HepG2 (cell line): Measurements from ENCODE around the gene EEF2. TPM values are rescaled to one million over a fixed set of nuclear protein-coding genes. Genes with fewer than 3 reads are reported as not detected.

Experiments
- CREB3 ChIP-seq: sonication (generic); formaldehyde crosslinking; IDR thresholded peaks from 2 replicates; pipeline ENCODE4 v1.5.0; 2020; ENCODE audit warnings: missing genetic modification reagents
- HDAC1 ChIP-seq: sonication (generic); formaldehyde crosslinking; IDR thresholded peaks from 2 replicates; pipeline ENCODE4 v1.5.1; 2020; ENCODE audit warnings: mild to moderate bottlenecking, missing genetic modification reagents
- RBM39 ChIP-seq: fragments of 200-400 bp; formaldehyde crosslinking; IDR thresholded peaks from one replicate; pipeline ENCODE4 v1.6.1; 2018; ENCODE audit warnings: antibody characterized with exemption, mild to moderate bottlenecking, low read depth, low read length; ENCODE audit not compliant: poor library complexity, severe bottlenecking
- ZBTB14 ChIP-seq: sonication (generic); formaldehyde crosslinking; IDR thresholded peaks from 2 replicates; pipeline ENCODE4 v1.4.0; 2020; ENCODE audit warnings: missing genetic modification reagents
- ZNF142 ChIP-seq: sonication (generic); formaldehyde crosslinking; IDR thresholded peaks from 2 replicates; pipeline ENCODE4 v1.4.0; 2020; ENCODE audit warnings: missing genetic modification reagents
- ZNF781 ChIP-seq: sonication (generic); formaldehyde crosslinking; IDR thresholded peaks from 2 replicates; pipeline ENCODE4 v1.5.1; 2020; ENCODE audit warnings: borderline replicate concordance, mild to moderate bottlenecking, missing genetic modification reagents; ENCODE audit errors: not compliant biosample characterization
- polyA plus RNA-seq, 8 experiments: library from polyadenylated mRNA; depleted of rRNA in 3 of 8; stranded (reverse) in 7 of 8; unstranded in 1 of 8; fragments of >200 nt; fragmentation: Illumina TruSeq in 4 of 8; extraction: Trizol in 4 of 8; gene quantifications; 2 replicates each; pipeline versions ENCODE4 v1.2.1 to v1.2.3, GENCODE V29; 2011 to 2016; ENCODE audit warnings: low read depth in 4 of 8, missing spikeins in 1 of 8, mixed read lengths in 1 of 8; ENCODE audit not compliant: insufficient read depth in 1 of 8
- total RNA-seq, 5 experiments: library from RNA; depleted of rRNA; stranded (reverse); fragments of >200 nt; fragmentation: Illumina TruSeq; extraction: Trizol; gene quantifications; 2 replicates each; pipeline ENCODE4 v1.2.3, GENCODE V29; 2016; ENCODE audit warnings: low read depth in 1 of 5
- TF ChIP-seq, protein P1 (sequence below): sonication (generic); formaldehyde crosslinking; IDR thresholded peaks from 2 replicates; pipeline ENCODE4 v1.4.0; 2020; ENCODE audit warnings: missing genetic modification reagents
- TF ChIP-seq, protein P2 (sequence below), 2 experiments: sonication (generic) in 1 of 2; formaldehyde crosslinking in 1 of 2; IDR thresholded peaks; 2 replicates each; pipeline versions ENCODE4 v1.4.0 to v1.6.1; 2018 to 2020; ENCODE audit warnings: missing genetic modification reagents in 2 of 2, borderline replicate concordance in 1 of 2, low read depth in 1 of 2, mild to moderate bottlenecking in 1 of 2, missing biosample characterization in 1 of 2
- TF ChIP-seq, protein P3 (sequence below): sonication (generic); formaldehyde crosslinking; IDR thresholded peaks from 2 replicates; pipeline ENCODE4 v1.4.0; 2020; ENCODE audit warnings: mild to moderate bottlenecking, missing genetic modification reagents, borderline replicate concordance

Gene EEF2
- total and polyA plus RNA-seq, 2 of the 13 experiments (the other 11 are each of a cell fraction or from before 2014, with no cell fraction given) = 1,441 to 1,777 TPM

DNA sequence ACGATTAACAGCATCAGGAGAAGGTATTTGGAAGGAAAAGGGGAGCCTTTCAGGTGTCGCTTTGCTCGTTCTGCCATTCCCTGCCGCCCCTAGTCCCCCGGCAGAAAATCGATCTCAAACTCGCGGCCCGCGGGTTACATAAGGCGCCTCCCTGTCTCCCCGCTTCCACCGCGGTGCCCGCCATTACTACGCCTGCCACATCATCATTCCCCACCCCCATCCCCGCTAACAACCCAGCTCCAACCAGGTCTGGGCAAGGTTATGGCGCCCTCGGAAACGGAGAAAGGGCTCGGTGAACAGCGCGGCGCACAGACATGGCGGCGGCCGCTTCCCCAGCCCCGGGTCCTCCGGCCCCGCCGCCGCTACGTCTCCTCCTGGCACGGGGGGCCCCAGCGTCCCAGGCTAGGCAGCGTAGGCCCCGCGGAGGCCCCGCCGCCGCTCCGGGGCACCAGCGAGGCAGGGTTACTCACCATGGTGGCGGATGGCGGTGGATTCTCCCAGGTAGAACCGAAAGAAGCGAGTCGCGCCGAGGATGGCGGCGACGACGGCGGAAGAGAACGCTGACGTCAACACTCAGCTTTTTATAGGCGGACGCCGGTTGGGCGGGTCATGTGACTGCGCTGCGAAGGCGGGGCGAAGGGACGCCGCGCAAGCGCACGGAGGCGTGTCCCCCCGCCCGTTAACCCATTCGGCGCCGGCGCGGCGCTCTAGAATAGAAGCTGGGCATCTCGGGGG, at the start of gene EEF2 (continued):
- TF ChIP-seq, protein P1, sequence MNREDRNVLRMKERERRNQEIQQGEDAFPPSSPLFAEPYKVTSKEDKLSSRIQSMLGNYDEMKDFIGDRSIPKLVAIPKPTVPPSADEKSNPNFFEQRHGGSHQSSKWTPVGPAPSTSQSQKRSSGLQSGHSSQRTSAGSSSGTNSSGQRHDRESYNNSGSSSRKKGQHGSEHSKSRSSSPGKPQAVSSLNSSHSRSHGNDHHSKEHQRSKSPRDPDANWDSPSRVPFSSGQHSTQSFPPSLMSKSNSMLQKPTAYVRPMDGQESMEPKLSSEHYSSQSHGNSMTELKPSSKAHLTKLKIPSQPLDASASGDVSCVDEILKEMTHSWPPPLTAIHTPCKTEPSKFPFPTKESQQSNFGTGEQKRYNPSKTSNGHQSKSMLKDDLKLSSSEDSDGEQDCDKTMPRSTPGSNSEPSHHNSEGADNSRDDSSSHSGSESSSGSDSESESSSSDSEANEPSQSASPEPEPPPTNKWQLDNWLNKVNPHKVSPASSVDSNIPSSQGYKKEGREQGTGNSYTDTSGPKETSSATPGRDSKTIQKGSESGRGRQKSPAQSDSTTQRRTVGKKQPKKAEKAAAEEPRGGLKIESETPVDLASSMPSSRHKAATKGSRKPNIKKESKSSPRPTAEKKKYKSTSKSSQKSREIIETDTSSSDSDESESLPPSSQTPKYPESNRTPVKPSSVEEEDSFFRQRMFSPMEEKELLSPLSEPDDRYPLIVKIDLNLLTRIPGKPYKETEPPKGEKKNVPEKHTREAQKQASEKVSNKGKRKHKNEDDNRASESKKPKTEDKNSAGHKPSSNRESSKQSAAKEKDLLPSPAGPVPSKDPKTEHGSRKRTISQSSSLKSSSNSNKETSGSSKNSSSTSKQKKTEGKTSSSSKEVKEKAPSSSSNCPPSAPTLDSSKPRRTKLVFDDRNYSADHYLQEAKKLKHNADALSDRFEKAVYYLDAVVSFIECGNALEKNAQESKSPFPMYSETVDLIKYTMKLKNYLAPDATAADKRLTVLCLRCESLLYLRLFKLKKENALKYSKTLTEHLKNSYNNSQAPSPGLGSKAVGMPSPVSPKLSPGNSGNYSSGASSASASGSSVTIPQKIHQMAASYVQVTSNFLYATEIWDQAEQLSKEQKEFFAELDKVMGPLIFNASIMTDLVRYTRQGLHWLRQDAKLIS (CRISPR knock-in tag) = peak; percentile 90
- TF ChIP-seq, protein P2, sequence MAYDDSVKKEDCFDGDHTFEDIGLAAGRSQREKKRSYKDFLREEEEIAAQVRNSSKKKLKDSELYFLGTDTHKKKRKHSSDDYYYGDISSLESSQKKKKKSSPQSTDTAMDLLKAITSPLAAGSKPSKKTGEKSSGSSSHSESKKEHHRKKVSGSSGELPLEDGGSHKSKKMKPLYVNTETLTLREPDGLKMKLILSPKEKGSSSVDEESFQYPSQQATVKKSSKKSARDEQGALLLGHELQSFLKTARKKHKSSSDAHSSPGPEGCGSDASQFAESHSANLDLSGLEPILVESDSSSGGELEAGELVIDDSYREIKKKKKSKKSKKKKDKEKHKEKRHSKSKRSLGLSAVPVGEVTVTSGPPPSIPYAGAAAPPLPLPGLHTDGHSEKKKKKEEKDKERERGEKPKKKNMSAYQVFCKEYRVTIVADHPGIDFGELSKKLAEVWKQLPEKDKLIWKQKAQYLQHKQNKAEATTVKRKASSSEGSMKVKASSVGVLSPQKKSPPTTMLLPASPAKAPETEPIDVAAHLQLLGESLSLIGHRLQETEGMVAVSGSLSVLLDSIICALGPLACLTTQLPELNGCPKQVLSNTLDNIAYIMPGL (CRISPR knock-in tag; IDR thresholded peaks at IDR 0.05; ENCODE audit: borderline replicate concordance in 1 of 2, low read depth in 1 of 2) = peak; percentile 80 to 93
- TF ChIP-seq HDAC1 (CRISPR knock-in tag) = peak; percentile 96
- TF ChIP-seq CREB3 (CRISPR knock-in tag) = no peak
- TF ChIP-seq ZBTB14 = no peak
- TF ChIP-seq, protein P3, sequence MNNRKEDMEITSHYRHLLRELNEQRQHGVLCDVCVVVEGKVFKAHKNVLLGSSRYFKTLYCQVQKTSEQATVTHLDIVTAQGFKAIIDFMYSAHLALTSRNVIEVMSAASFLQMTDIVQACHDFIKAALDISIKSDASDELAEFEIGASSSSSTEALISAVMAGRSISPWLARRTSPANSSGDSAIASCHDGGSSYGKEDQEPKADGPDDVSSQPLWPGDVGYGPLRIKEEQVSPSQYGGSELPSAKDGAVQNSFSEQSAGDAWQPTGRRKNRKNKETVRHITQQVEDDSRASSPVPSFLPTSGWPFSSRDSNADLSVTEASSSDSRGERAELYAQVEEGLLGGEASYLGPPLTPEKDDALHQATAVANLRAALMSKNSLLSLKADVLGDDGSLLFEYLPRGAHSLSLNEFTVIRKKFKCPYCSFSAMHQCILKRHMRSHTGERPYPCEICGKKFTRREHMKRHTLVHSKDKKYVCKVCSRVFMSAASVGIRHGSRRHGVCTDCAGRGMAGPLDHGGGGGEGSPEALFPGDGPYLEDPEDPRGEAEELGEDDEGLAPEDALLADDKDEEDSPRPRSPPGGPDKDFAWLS = no peak
- no peak for TF ChIP-seq ZNF781 (CRISPR knock-in tag)
- TF ChIP-seq ZNF142 (CRISPR knock-in tag) = peak; percentile 88; the same call in 1 of the 2 replicates
- TF ChIP-seq RBM39 = peak; percentile 97
